GM10847 (cell line): ENCODE measurements around the gene BHLHE23.

Source experiments
- POLR2A ChIP-seq: IDR thresholded peaks from 2 replicates; pipeline ENCODE4 v1.6.1; 2011; ENCODE audit not compliant: insufficient read length; ENCODE audit errors: extremely low read depth

The BHLHE23 gene

DNA sequence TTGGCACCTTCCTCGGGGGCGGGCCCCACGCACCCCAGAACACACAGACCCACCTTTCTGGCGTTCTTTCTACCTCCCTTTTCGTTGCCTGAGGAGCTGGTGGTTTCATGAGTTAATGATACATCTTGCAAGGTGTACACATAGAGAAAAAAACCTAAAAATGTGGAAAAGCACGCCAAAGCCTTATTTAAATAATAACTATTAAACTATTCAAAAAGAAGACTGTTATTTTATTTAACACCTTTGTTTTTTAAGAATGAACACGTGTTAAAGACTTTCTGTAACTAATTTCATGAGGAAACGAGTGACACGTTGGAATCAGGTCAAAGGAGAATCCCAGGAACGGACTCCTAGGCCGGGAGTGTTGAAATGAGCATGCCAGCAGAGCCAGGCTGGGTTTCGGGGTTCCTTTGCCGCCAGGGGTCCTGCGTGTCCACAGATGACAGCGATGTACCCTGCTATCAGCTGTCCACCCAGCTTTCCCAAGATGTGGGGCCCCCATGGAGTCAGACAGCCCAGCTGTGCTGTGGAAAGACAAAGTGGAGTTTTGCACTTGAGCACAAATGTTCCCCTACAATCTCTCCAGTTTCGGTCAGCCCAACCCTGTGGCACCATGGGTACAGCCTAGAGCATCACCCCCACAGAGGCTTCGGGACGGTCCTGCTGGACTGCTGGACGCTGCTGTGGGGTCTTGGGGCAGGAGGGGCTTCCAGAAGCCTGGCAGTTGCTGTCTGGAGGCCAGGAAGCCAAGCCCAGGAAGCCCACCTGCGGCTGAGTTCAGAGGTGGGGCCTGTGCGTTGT is 38.2 kb downstream of the BHLHE23 start:
- TF ChIP-seq POLR2A: no peak

GRCh38 chr20:62967628-62968351 is 39.0 kb downstream of the BHLHE23 start:
- TF ChIP-seq POLR2A: no peak

GRCh38 chr20:62967149-62967501 is 39.6 kb downstream of the BHLHE23 start:
- no peak for TF ChIP-seq POLR2A

GRCh38 chr20:62966212-62967148 is 40.3 kb downstream of the BHLHE23 start:
- no peak for TF ChIP-seq POLR2A

GRCh38 chr20:62965363-62965771 is 41.4 kb downstream of the BHLHE23 start:
- no peak for TF ChIP-seq POLR2A

DNA sequence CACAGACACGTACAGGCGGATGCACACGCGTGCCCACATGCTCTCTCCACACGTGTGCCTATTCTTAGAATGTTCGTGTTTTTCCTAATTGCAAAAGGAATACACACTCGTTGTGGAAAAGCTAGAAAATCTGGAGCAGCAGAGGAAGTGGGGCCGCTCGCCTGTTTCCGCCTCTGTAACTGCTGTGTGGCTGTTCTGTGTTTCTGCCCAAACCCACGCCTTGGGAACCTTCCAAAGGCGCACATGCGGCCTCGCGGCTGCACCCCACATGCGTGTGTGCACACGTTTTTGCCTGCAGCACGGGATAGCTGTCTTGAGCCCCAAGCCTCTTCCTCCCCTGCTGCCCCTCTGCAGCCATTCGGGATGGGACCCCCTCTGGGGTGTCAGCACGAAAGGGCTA is 42.1 kb downstream of the BHLHE23 start:
- TF ChIP-seq POLR2A: no peak

DNA sequence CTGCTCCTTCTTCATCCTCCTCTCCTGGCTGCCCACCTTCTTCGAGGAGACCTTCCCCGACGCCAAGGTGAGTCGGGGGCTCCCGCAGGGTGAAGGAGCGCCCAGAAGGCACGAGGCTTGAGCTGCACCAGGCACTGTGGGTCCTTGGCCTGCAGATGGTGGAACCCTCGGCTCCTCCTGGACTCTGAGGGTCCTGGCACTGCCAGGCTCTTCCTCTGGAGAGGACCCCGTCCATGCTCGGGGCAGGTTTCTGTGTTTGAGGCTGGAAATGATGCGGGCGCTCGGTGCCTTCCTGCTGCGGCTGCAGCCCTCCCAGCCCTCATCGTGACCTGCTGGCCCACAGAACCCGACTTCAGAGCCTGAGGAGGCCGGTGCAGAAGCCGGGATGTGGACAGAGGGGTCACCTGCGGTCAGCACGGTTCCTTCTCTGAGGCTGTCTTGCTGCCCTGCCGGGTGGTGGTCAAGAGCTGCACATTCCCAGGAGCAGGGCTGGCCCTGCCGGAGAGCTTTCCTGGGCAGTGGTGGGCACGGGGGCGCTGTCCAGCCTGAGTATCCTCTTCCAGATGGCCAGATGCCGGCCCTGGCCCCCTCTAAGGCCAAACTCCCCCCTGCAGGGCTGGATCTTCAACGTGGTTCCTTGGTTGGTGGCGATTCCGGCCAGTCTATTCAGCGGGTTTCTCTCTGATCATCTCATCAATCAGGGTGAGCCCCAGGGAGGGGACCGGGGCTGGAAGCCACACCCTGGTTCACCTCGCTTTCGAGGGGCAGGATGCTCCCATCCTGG is 43.0 kb downstream of the BHLHE23 start:
- TF ChIP-seq POLR2A: no peak

DNA sequence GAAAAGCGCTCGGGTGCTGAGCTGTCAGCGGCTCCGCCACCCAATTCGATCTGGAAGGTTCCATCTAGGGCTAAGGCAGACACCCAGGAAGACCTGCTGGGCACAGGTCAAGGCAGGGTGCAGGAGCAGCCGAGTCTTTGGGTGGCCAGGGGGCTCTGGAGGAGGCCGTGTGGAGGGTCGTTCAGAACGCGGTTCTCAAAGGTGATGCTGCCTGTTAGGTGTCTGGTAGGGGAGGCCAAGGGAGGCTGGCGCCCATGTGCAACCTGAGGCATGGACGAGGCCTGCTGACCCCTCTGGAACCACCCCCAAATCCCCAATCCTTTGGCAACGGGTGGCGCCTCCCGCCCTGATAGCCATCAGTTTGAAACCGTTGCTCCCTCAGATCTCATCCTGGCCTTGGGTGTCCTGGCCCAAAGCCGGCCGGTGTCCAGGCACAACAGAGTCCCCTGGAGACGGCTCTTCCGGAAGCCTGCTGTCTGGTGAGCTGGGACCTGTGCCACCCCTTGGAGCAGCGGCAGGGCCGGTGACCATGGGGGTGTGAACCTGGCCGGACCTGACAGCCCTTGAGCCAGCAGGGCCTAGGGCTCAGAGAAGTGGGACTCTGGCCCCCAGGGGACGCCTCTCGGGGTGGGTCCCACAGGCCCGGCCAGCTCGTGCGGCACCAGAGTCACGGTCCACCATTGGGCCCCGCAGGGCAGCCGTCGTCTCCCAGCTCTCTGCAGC is 43.7 kb downstream of the BHLHE23 start:
- TF ChIP-seq POLR2A: no peak

GRCh38 chr20:62962221-62962879 is 44.4 kb downstream of the BHLHE23 start:
- no peak for TF ChIP-seq POLR2A

DNA sequence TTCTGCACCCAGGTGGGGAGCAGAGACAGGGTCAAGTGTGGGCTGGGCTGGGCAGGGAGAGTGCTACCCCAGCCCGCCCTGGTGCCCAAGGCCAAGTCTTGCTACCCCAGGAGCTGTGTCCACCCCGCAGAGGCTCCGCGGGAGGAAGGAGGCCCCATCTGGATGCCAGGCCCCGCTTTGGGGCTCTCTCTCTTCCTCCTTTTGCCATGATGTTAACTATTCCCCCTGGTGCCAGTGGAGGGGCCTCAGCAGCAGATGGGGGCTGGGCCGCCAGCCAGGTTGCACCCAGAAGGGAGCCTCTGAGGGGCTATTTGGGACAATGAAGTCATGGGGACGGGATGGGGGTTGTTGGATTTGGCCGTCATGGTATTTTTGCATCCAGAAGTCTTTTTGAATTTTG is 45.0 kb downstream of the BHLHE23 start:
- no peak for TF ChIP-seq POLR2A

DNA sequence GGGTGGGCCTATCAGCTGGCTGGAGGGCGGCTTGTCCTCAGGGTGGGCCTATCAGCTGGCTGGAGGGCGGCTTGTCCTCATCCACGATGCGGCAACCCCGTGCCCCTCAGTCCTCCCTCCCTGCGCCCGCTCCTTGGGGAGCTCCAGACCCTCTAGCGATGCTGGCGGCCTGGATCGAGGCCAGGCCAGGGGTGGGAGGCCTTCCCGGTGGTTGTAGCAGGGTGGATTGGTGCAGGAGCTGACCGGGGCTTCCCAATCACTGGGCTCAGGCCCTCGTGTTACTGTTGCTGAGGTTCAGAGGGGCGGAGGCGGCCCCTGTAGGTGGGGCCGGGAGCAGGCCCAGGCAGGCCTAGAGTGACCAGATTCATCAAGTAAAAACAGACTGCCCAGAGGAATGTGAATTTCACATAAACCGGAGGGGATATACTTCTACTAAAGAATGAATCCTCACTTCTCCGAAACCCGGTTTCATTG is 45.4 kb downstream of the BHLHE23 start:
- TF ChIP-seq POLR2A: no peak

- no peak for TF ChIP-seq POLR2A
These were observed 46.7 kb downstream of the BHLHE23 start for GRCh38 chr20:62959998-62960436.
